Neural cell (in vitro differentiated cells): ENCODE measurements around the gene AGBL4.

ENCODE experiments used
- EP300 ChIP-seq: fragments of 450-650 bp; conservative IDR thresholded peaks from 2 replicates; pipeline ENCODE4 v1.6.1; 2014; ENCODE audit warnings: antibody characterized with exemption, mild to moderate bottlenecking, moderate library complexity; ENCODE audit not compliant: poor library complexity, severe bottlenecking
- EZH2 ChIP-seq: fragments of 200-600, 300-800 bp; shearing (Covaris generic), sonication (generic); IDR thresholded peaks from 2 replicates; pipeline ENCODE4 v1.6.1; 2014; ENCODE audit warnings: antibody characterized with exemption, low read length, borderline replicate concordance, mild to moderate bottlenecking; ENCODE audit not compliant: insufficient read depth, poor library complexity, severe bottlenecking
- MXI1 ChIP-seq: fragments of 450-650 bp; conservative IDR thresholded peaks from 2 replicates; pipeline ENCODE4 v1.6.1; 2014; ENCODE audit warnings: antibody characterized with exemption, mild to moderate bottlenecking; ENCODE audit not compliant: poor library complexity, severe bottlenecking
- POLR2AphosphoS5 ChIP-seq: IDR thresholded peaks from 2 replicates; pipeline ENCODE4 v1.6.1; 2012
- SMC3 ChIP-seq: fragments of 450-650 bp; conservative IDR thresholded peaks from 2 replicates; pipeline ENCODE4 v1.6.1; 2014; ENCODE audit warnings: antibody characterized with exemption, mild to moderate bottlenecking, moderate library complexity; ENCODE audit not compliant: poor library complexity
- TF ChIP-seq, protein P1 (sequence below): fragments of 450-650 bp; IDR thresholded peaks from 2 replicates; pipeline ENCODE4 v1.5.1; 2014; ENCODE audit warnings: antibody characterized with exemption, mild to moderate bottlenecking, moderate library complexity; ENCODE audit not compliant: poor library complexity, severe bottlenecking
- TF ChIP-seq, protein P2 (sequence below): IDR thresholded peaks from 2 replicates; pipeline ENCODE4 v1.6.1; 2012; ENCODE audit warnings: borderline replicate concordance

DNA sequence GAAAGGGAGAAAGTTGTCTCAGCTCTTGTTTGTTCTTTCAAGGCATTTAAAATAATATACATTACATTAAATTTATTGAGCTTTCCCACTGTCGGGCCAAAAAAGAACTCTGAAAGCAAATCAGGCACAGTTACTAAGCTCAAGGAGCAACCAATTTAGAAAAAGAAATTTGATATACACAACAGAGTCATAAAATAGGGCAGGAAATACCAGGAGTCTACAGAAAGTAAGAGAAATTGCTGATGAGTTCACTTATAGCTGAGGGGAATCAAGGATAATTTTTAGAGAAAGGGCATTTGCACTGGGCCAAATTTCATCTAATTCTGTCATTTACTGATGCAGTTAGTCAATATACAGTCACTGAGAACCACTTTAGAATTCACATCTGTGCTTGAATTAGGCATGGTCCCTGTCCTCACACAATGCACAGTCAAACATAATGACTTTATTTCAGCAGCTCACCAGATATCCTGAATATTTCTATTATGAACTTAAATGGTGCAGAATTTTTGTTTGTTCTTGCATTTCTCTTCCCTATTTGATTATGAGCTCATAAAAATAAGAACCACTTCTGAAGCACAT lies 997.4 kb downstream of the AGBL4 start:
- TF ChIP-seq, protein P1, sequence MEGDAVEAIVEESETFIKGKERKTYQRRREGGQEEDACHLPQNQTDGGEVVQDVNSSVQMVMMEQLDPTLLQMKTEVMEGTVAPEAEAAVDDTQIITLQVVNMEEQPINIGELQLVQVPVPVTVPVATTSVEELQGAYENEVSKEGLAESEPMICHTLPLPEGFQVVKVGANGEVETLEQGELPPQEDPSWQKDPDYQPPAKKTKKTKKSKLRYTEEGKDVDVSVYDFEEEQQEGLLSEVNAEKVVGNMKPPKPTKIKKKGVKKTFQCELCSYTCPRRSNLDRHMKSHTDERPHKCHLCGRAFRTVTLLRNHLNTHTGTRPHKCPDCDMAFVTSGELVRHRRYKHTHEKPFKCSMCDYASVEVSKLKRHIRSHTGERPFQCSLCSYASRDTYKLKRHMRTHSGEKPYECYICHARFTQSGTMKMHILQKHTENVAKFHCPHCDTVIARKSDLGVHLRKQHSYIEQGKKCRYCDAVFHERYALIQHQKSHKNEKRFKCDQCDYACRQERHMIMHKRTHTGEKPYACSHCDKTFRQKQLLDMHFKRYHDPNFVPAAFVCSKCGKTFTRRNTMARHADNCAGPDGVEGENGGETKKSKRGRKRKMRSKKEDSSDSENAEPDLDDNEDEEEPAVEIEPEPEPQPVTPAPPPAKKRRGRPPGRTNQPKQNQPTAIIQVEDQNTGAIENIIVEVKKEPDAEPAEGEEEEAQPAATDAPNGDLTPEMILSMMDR: no peak
- TF ChIP-seq EP300 (no peak), POLR2AphosphoS5 (no peak), EZH2 (no peak), SMC3 (no peak), MXI1 (no peak)
- TF ChIP-seq, protein P2, sequence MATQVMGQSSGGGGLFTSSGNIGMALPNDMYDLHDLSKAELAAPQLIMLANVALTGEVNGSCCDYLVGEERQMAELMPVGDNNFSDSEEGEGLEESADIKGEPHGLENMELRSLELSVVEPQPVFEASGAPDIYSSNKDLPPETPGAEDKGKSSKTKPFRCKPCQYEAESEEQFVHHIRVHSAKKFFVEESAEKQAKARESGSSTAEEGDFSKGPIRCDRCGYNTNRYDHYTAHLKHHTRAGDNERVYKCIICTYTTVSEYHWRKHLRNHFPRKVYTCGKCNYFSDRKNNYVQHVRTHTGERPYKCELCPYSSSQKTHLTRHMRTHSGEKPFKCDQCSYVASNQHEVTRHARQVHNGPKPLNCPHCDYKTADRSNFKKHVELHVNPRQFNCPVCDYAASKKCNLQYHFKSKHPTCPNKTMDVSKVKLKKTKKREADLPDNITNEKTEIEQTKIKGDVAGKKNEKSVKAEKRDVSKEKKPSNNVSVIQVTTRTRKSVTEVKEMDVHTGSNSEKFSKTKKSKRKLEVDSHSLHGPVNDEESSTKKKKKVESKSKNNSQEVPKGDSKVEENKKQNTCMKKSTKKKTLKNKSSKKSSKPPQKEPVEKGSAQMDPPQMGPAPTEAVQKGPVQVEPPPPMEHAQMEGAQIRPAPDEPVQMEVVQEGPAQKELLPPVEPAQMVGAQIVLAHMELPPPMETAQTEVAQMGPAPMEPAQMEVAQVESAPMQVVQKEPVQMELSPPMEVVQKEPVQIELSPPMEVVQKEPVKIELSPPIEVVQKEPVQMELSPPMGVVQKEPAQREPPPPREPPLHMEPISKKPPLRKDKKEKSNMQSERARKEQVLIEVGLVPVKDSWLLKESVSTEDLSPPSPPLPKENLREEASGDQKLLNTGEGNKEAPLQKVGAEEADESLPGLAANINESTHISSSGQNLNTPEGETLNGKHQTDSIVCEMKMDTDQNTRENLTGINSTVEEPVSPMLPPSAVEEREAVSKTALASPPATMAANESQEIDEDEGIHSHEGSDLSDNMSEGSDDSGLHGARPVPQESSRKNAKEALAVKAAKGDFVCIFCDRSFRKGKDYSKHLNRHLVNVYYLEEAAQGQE: no peak
